A673 (cell line): ENCODE results near the gene TULP3. TPM values are rescaled to one million over a fixed set of nuclear protein-coding genes. Genes with fewer than 3 reads are reported as not detected.

Source experiments
- BruUV-seq: library from RNA; stranded (reverse); fragments of 400-500 nt; replicated peaks from 2 replicates; lab custom pipeline; 2021; lab: Mats Ljungman, UMichigan
- CTCF ChIA-PET: fragments of 300-600 bp; sonication (Branson Sonifier 250); formaldehyde crosslinking; loops from one replicate; lab custom pipeline; 2022; ENCODE audit warnings: antibody characterized with exemption; lab: Charles Lee
- POLR2A ChIA-PET: fragments of 300-600 bp; sonication (Branson Sonifier 250); formaldehyde crosslinking; loops from one replicate; lab custom pipeline; 2022; ENCODE audit warnings: antibody characterized with exemption; ENCODE audit not compliant: low non-redundant PET; lab: Charles Lee
- DNase-seq: peaks from one replicate; pipeline ENCODE4 v3.0.0-alpha.2; 2015; ENCODE audit warnings: low spot score
- H3K27ac ChIP-seq: fragments of 200-600 bp; sonication (generic); 2 replicates; pipeline ENCODE4 v1.5.1; 2016; ENCODE audit warnings: mixed run types, low read depth, mild to moderate bottlenecking, mixed read lengths, antibody characterized with exemption, low read length; ENCODE audit not compliant: poor library complexity, severe bottlenecking
- H3K27me3 ChIP-seq: fragments of 200-600 bp; sonication (generic); replicated peaks from 2 replicates; pipeline ENCODE4 v1.6.1; 2017; ENCODE audit warnings: mixed run types, low read depth, mild to moderate bottlenecking, mixed read lengths, antibody characterized with exemption, low read length; ENCODE audit not compliant: insufficient read depth, poor library complexity
- H3K36me3 ChIP-seq: fragments of 200-600 bp; sonication (generic); 2 replicates; pipeline ENCODE4 v1.6.1; 2016; ENCODE audit warnings: mixed run types, mild to moderate bottlenecking, mixed read lengths, antibody characterized with exemption, low read length; ENCODE audit not compliant: insufficient read depth, poor library complexity, severe bottlenecking
- H3K4me1 ChIP-seq: fragments of 200-600 bp; sonication (generic); 2 replicates; pipeline ENCODE4 v1.6.1; 2017; ENCODE audit warnings: mixed run types, mild to moderate bottlenecking, mixed read lengths, antibody characterized with exemption, low read length; ENCODE audit not compliant: insufficient read depth, poor library complexity, severe bottlenecking
- H3K4me3 ChIP-seq: fragments of 200-600 bp; sonication (generic); 2 replicates; pipeline ENCODE4 v1.5.1; 2016; ENCODE audit warnings: low read depth, mixed run types, mild to moderate bottlenecking, mixed read lengths, low read length; ENCODE audit not compliant: poor library complexity, severe bottlenecking
- H3K9me3 ChIP-seq: fragments of 200-600 bp; sonication (generic); 2 replicates; pipeline ENCODE4 v1.6.1; 2016; ENCODE audit warnings: mixed run types, low read depth, mild to moderate bottlenecking, mixed read lengths, antibody characterized with exemption, low read length; ENCODE audit not compliant: poor library complexity, severe bottlenecking
- CTCF ChIP-seq: fragments of 300-800, 200-600 bp; sonication (generic); conservative IDR thresholded peaks from 2 replicates; pipeline ENCODE4 v1.5.1; 2017; ENCODE audit warnings: low read depth, mild to moderate bottlenecking, antibody characterized with exemption, low read length, moderate library complexity, mixed read lengths
- EZH2 ChIP-seq: fragments of 200-600 bp; sonication (generic); IDR thresholded peaks from 2 replicates; pipeline ENCODE4 v1.6.1; 2017; ENCODE audit warnings: borderline replicate concordance, low read depth, mild to moderate bottlenecking, mixed read lengths, antibody characterized with exemption, low read length; ENCODE audit not compliant: poor library complexity, severe bottlenecking
- intact Hi-C: fragments of 100-400 bp; cut with micrococcal nuclease; formaldehyde crosslinking; loops from one replicate; pipeline ENCODE4 v1.10.0; 2022; ENCODE audit not compliant: unreplicated experiment
- total RNA-seq: library from RNA; stranded (reverse); gene quantifications from 2 replicates; pipeline ENCODE4 v1.2.3, GENCODE V29; 2021

TULP3 gene
- total RNA-seq, 1 experiment from 2014 or later: 48.1 TPM

GRCh38 chr12:2960390-2960956 lies 69.8 kb downstream of the TULP3 start:
- Histone ChIP-seq H3K36me3 (no peaks in the 10 kb centered on the region), H3K4me3 (peak overlapping the region; percentile 71), H3K9me3 (no peaks in the 10 kb centered on the region), H3K4me1 (peaks cover 24% of the 10 kb centered on the region), H3K27ac (no peak overlapping the region), H3K27me3 (no peaks in the 10 kb centered on the region)
- BruUV-seq: no TSS peak
- TF ChIP-seq CTCF: no peak
- no peak for TF ChIP-seq EZH2
- POLR2A ChIA-PET: no interaction called here
- intact Hi-C loops: no loop called here
- DNase-seq: no peak
- CTCF ChIA-PET: no interaction called here

GRCh38 chr12:2960996-2961616 lies 70.4 kb downstream of the TULP3 start:
- Histone ChIP-seq H3K27ac (no peak overlapping the region), H3K4me3 (peak overlapping the region; percentile 71), H3K4me1 (peaks cover 24% of the 10 kb centered on the region), H3K9me3 (no peaks in the 10 kb centered on the region), H3K36me3 (no peaks in the 10 kb centered on the region), H3K27me3 (no peaks in the 10 kb centered on the region)
- BruUV-seq: TSS peak; percentile 57
- intact Hi-C loops: no loop called here
- TF ChIP-seq CTCF: no peak
- TF ChIP-seq EZH2: no peak
- ChIA-PET POLR2A (no interaction called here), CTCF (no interaction called here)
- DNase-seq: no peak

- H3K4me3 ChIP-seq: no peak overlapping the region
- no peak for DNase-seq
- BruUV-seq: no TSS peak
- H3K36me3 ChIP-seq: no peaks in the 10 kb centered on the region
- ChIA-PET CTCF (no interaction called here), POLR2A (no interaction called here)
- H3K4me1 ChIP-seq: peaks cover 24% of the 10 kb centered on the region
- intact Hi-C loops: no loop called here
- no peak overlapping the region for H3K27ac ChIP-seq
- H3K27me3 ChIP-seq: no peaks in the 10 kb centered on the region
- H3K9me3 ChIP-seq: no peaks in the 10 kb centered on the region
- TF ChIP-seq CTCF: no peak
- no peak for TF ChIP-seq EZH2
Observed at GRCh38 chr12:2961705-2962104, 71.0 kb downstream of the TULP3 start.
